AG04450 (cell line): ENCODE data around the gene GMIP. TPM values are rescaled to one million over a fixed set of nuclear protein-coding genes. Genes with fewer than 3 reads are reported as not detected.

Experiments
- CTCF ChIA-PET: fragments of 300-600, 350-600 bp; formaldehyde crosslinking; extraction: SDS; loops from one replicate; lab custom pipeline; 2022; ENCODE audit warnings: antibody characterized with exemption, inconsistent platforms; lab: Charles Lee
- POLR2A ChIA-PET: fragments of 350-600 bp; formaldehyde crosslinking; extraction: SDS; loops from one replicate; lab custom pipeline; 2021; ENCODE audit warnings: antibody characterized with exemption, inconsistent platforms; lab: Yijun Ruan, JAX
- DNase-seq: peaks from one replicate; pipeline ENCODE4 v3.0.0-alpha.2; 2011; ENCODE audit warnings: low read depth, low spot score
- H3K27ac ChIP-seq: one replicate; pipeline ENCODE4 v1.5.1; 2012; ENCODE audit warnings: low read depth, low read length, control low read depth
- H3K27me3 ChIP-seq: one replicate; pipeline ENCODE4 v1.6.0; 2012; ENCODE audit warnings: low read length; ENCODE audit not compliant: control insufficient read depth, insufficient read depth
- H3K4me3 ChIP-seq: 2 replicates; pipeline ENCODE4 v1.5.1; 2011; ENCODE audit warnings: mild to moderate bottlenecking, low read depth, low read length, control low read depth
- H3K9me3 ChIP-seq: 2 replicates; pipeline ENCODE4 v1.5.1; 2012; ENCODE audit warnings: low read length; ENCODE audit not compliant: control insufficient read depth, insufficient read depth
- polyA plus RNA-seq: library from polyadenylated mRNA; depleted of rRNA; stranded (reverse); fragments of >200 nt; gene quantifications from 2 replicates; pipeline ENCODE4 v1.2.3, GENCODE V29; 2011
- TF ChIP-seq, protein P1 (sequence below): IDR thresholded peaks from 2 replicates; pipeline ENCODE4 v1.5.1; 2011; ENCODE audit warnings: low read depth, low read length, control low read depth, inconsistent platforms

Gene GMIP
- polyA plus RNA-seq, 1 experiment: 3.1 TPM

DNA sequence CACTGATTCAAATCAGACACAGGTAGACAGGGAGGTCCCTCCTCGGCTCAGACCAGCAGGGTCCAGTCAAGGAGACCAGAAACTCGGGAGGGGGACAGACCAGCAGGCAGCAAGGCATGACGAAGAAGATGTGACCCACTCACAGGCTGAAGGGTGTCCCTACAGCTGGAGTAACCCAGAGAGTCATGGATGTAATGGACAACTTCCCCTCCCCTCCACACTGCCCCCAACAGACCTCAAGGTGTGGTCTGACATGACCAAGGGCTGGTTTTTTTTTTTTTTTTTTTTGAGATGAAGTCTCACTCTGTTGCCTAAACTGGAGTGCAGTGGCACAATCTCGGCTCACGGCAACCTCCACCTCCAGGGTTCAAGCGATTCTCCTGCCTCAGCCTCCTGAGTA lies 59.1 kb downstream of the GMIP start:
- no peak for DNase-seq
- H3K27ac ChIP-seq: no peak overlapping the region
- CTCF ChIA-PET: no interaction called here
- POLR2A ChIA-PET: no interaction called here
- no peaks in the 10 kb centered on the region for H3K9me3 ChIP-seq
- H3K4me3 ChIP-seq: no peak overlapping the region
- H3K27me3 ChIP-seq: no peaks in the 10 kb centered on the region
- TF ChIP-seq, protein P1, sequence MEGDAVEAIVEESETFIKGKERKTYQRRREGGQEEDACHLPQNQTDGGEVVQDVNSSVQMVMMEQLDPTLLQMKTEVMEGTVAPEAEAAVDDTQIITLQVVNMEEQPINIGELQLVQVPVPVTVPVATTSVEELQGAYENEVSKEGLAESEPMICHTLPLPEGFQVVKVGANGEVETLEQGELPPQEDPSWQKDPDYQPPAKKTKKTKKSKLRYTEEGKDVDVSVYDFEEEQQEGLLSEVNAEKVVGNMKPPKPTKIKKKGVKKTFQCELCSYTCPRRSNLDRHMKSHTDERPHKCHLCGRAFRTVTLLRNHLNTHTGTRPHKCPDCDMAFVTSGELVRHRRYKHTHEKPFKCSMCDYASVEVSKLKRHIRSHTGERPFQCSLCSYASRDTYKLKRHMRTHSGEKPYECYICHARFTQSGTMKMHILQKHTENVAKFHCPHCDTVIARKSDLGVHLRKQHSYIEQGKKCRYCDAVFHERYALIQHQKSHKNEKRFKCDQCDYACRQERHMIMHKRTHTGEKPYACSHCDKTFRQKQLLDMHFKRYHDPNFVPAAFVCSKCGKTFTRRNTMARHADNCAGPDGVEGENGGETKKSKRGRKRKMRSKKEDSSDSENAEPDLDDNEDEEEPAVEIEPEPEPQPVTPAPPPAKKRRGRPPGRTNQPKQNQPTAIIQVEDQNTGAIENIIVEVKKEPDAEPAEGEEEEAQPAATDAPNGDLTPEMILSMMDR: no peak

DNA sequence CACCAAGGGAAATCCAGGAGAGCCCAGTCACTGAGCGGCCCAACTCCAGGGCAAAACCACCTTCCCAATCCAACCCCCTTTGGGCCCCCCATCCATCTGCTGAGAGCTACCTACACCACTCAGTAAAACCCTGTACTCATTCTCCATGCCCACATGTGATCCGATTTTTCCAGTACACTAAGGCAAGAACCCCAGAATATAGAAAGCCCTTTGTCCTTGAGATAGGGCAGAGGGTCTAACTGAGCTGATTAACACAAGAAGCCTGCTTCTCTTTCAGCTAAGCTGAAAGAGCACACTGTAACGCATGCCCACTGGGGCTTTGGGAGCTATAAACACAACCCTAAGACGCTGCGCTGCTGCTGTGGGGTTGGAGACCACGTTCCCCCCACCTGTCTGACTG lies 61.0 kb downstream of the GMIP start:
- no peaks in the 10 kb centered on the region for H3K9me3 ChIP-seq
- no peak for DNase-seq
- POLR2A ChIA-PET: no interaction called here
- TF ChIP-seq, protein P1: no peak
- no peak overlapping the region for H3K4me3 ChIP-seq
- H3K27ac ChIP-seq: no peak overlapping the region
- CTCF ChIA-PET: interaction anchor here (1.6 to 1.9 kb wide), 2 partner anchors 28 to 29 kb away, joined by 4 to 9 read pairs; no protein-coding TSS in a partner anchor
- H3K27me3 ChIP-seq: no peaks in the 10 kb centered on the region

- POLR2A ChIA-PET: no interaction called here
- no peak for DNase-seq
- Histone ChIP-seq H3K27ac (no peak overlapping the region), H3K4me3 (no peak overlapping the region), H3K27me3 (no peaks in the 10 kb centered on the region), H3K9me3 (no peaks in the 10 kb centered on the region)
- CTCF ChIA-PET: no interaction called here
- TF ChIP-seq, protein P1: no peak
Measured at GRCh38 chr19:19581391-19581790, 62.1 kb downstream of the GMIP start.

- no peaks in the 10 kb centered on the region for H3K9me3 ChIP-seq
- DNase-seq: no peak
- H3K27me3 ChIP-seq: no peaks in the 10 kb centered on the region
- TF ChIP-seq, protein P1: no peak
- no peak overlapping the region for H3K4me3 ChIP-seq
- POLR2A ChIA-PET: no interaction called here
- H3K27ac ChIP-seq: no peak overlapping the region
- CTCF ChIA-PET: no interaction called here
Measured at GRCh38 chr19:19580418-19580817, 63.0 kb downstream of the GMIP start.

DNA sequence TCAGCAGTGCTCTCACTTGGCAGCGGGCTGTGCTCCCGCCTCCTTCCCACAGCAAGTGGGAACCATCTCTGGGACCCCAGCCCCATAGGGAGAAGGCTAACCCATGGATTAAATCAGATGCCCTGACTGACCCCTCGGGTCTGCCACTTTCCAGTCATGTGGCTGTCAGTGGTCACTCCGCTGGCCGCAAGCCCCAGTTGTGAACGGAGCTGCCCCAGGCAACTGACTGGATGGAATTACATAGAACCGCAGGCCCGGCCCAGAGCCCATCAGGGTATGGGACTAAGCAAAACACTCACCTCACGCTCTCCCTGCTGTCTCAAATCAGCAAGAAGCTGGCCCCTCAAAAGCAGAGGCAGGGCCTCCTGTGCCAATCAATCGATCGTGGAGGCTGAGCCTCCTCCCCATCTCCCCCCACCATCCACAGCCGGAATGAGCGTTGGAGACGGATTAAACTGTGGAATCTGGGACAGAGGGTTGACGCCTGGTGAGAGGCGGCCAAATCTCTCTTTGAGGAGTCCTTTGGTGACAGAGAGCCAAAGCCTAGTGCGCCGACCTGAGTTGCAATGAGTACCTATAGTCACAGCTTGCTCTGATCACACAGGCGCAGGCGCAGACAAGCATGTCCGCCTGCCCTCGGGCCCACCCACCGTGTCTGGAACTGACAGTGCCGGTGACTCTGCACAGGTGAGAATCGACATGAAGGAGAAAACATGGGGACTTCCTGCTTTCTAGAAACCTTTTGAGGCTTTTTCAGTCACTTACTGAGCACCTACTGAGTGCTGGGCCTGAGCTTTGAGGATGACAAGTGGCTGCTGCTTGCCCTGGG lies 63.7 kb downstream of the GMIP start:
- ChIA-PET CTCF (no interaction called here), POLR2A (no interaction called here)
- H3K4me3 ChIP-seq: no peak overlapping the region
- TF ChIP-seq, protein P1: no peak
- H3K27ac ChIP-seq: no peak overlapping the region
- no peaks in the 10 kb centered on the region for H3K27me3 ChIP-seq
- no peak for DNase-seq
- no peaks in the 10 kb centered on the region for H3K9me3 ChIP-seq
